Hematopoietic multipotent progenitor cell treated with erythropoietin and hydrocortisone succinate and interleukin-3 and kit ligand, for 17 days (in vitro differentiated cells): Measurements from ENCODE around the gene MUCL3.
"Not testable (repeated sequence)": the region's sequence is repeated elsewhere in the genome, so short reads cannot be mapped to it uniquely, and the experiment has no call there.

Experiments
- DNase-seq: peaks from one replicate; pipeline ENCODE4 v3.0.0-alpha.2; 2015; ENCODE audit warnings: low spot score

Gene MUCL3

GRCh38 chr6:30983439-30983838, 42.7 kb downstream of the MUCL3 start, which contains the start of gene MUC21:
TSS of gene MUC21 (plus strand) at chr6:30983718. CDS start at chr6:30983959, 241 bp downstream.
- DNase-seq = no peak

- no peak for DNase-seq
These were observed 44.7 kb downstream of the MUCL3 start for GRCh38 chr6:30985490-30985889.

GRCh38 chr6:30987304-30987703, 46.5 kb downstream of the MUCL3 start:
- DNase-seq = no peak

- DNase-seq = no peak
These were observed 47.5 kb downstream of the MUCL3 start for GRCh38 chr6:30988209-30988825.

- DNase-seq = no peak
These were observed 49.8 kb downstream of the MUCL3 start for GRCh38 chr6:30990422-30991086.

- DNase-seq = no peak
These were observed 51.1 kb downstream of the MUCL3 start for GRCh38 chr6:30991891-30992290.

GRCh38 chr6:30997301-30997700, 56.5 kb downstream of the MUCL3 start:
- no peak for DNase-seq

- no peak for DNase-seq
These were observed 58.0 kb downstream of the MUCL3 start for GRCh38 chr6:30998785-30999184.

- DNase-seq = not testable (repeated sequence)
These were observed 59.5 kb downstream of the MUCL3 start for GRCh38 chr6:31000067-31000860.

- DNase-seq = no peak
These were observed 60.6 kb downstream of the MUCL3 start for GRCh38 chr6:31001281-31001888.

GRCh38 chr6:31002471-31002870, 61.7 kb downstream of the MUCL3 start:
- DNase-seq = no peak
